DND-41 (cell line): ENCODE measurements around the gene CRTC3.

Source experiments
- EZH2 ChIP-seq: IDR thresholded peaks from 3 replicates; pipeline ENCODE4 v1.6.1; 2012; ENCODE audit warnings: borderline replicate concordance, low read depth, mild to moderate bottlenecking, moderate library complexity, low read length, inconsistent platforms; ENCODE audit not compliant: severe bottlenecking
- TF ChIP-seq, protein P1 (sequence below): IDR thresholded peaks from 2 replicates; pipeline ENCODE4 v1.5.1; 2012; ENCODE audit warnings: borderline replicate concordance, low read length, moderate library complexity, mild to moderate bottlenecking; ENCODE audit not compliant: poor library complexity, severe bottlenecking; ENCODE audit errors: extremely low read depth

DNA sequence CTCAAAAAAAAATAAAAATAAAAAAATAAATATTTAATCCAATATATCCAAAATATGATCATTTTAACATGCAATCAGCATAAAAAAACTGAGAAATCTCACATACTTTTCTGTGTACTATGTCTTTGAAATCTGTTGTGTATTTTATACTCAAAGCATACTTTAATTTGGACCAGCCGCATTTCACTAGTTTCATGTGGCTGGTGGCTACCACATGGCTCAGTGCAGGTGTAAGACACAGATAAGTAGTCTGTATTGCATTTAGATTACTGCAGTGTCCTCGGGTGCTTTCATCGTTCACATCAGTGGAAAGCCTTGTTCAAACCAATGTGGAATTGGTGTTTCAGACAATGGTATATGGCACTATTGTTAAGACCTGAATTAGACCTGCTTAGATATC, 11.0 kb downstream of the CRTC3 start:
- TF ChIP-seq, protein P1, sequence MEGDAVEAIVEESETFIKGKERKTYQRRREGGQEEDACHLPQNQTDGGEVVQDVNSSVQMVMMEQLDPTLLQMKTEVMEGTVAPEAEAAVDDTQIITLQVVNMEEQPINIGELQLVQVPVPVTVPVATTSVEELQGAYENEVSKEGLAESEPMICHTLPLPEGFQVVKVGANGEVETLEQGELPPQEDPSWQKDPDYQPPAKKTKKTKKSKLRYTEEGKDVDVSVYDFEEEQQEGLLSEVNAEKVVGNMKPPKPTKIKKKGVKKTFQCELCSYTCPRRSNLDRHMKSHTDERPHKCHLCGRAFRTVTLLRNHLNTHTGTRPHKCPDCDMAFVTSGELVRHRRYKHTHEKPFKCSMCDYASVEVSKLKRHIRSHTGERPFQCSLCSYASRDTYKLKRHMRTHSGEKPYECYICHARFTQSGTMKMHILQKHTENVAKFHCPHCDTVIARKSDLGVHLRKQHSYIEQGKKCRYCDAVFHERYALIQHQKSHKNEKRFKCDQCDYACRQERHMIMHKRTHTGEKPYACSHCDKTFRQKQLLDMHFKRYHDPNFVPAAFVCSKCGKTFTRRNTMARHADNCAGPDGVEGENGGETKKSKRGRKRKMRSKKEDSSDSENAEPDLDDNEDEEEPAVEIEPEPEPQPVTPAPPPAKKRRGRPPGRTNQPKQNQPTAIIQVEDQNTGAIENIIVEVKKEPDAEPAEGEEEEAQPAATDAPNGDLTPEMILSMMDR: no peak
- no peak for TF ChIP-seq EZH2
